GM12878 (cell line): ENCODE data around the gene GSG1L. TPM values are rescaled to one million over a fixed set of nuclear protein-coding genes. Genes with fewer than 3 reads are reported as not detected.

ENCODE experiments used
- FOS ChIP-seq: IDR thresholded peaks from 3 replicates; pipeline ENCODE4 v1.6.1; 2011; ENCODE audit warnings: borderline replicate concordance; ENCODE audit not compliant: insufficient read length; ENCODE audit errors: extremely low read depth
- SUZ12 ChIP-seq: fragments of 200-600 bp; sonication (generic); IDR thresholded peaks from one replicate; pipeline ENCODE4 v1.6.1; 2018; ENCODE audit warnings: antibody characterized with exemption, mild to moderate bottlenecking; ENCODE audit not compliant: unreplicated experiment
- ZNF207 ChIP-seq: fragments of 450-650 bp; IDR thresholded peaks from 2 replicates; pipeline ENCODE4 v1.6.1; 2014; ENCODE audit warnings: antibody characterized with exemption, mild to moderate bottlenecking, borderline replicate concordance
- polyA plus RNA-seq, 11 experiments: library from polyadenylated mRNA; depleted of rRNA in 4 of 11; unstranded in 6 of 11; stranded (reverse) in 5 of 11; fragments of >200 nt; fragmentation: Nextera tagmentation in 4 of 11; fragmentation: Illumina TruSeq in 1 of 11; extraction: Ambion mirVana in 4 of 11; extraction: Trizol in 1 of 11; gene quantifications; 1 replicate in 1 of 11; 2 replicates in 10 of 11; pipeline versions ENCODE4 v1.2.1 to v1.2.3, GENCODE V29; 2011 to 2016; ENCODE audit warnings: inconsistent platforms in 2 of 11, missing spikeins in 2 of 11, low read depth in 1 of 11
- total RNA-seq, 4 experiments: library from RNA; depleted of rRNA in 3 of 4; stranded (reverse); fragments of >200 nt in 3 of 4; fragmentation: Illumina TruSeq in 1 of 4; extraction: Trizol in 1 of 4; gene quantifications; 2 replicates each; pipeline versions ENCODE4 v1.2.1 to v1.2.3, GENCODE V29; 2013 to 2021
- TF ChIP-seq, protein P1 (sequence below): fragments of 450-650 bp; IDR thresholded peaks from 2 replicates; pipeline ENCODE4 v1.6.1; 2018; ENCODE audit warnings: mild to moderate bottlenecking, low read depth, moderate library complexity; ENCODE audit not compliant: partially characterized antibody
- TF ChIP-seq, protein P2 (sequence below): IDR thresholded peaks from 2 replicates; pipeline ENCODE4 v1.6.1; 2011; ENCODE audit warnings: mild to moderate bottlenecking, low read depth, low read length, moderate library complexity; ENCODE audit not compliant: insufficient replicate concordance
- TF ChIP-seq, protein P3 (sequence below): fragments of 450-650 bp; IDR thresholded peaks from 2 replicates; pipeline ENCODE4 v1.6.1; 2016; ENCODE audit warnings: mild to moderate bottlenecking, moderate library complexity, borderline replicate concordance
- TF ChIP-seq, protein P4 (sequence below): fragments of 450-650 bp; IDR thresholded peaks from 2 replicates; pipeline ENCODE4 v1.6.1; 2014; ENCODE audit warnings: mild to moderate bottlenecking

GSG1L gene
- total and polyA plus RNA-seq, 10 of the 15 experiments (the other 5 are each of a cell fraction or from before 2014, with no cell fraction given): not detected

DNA sequence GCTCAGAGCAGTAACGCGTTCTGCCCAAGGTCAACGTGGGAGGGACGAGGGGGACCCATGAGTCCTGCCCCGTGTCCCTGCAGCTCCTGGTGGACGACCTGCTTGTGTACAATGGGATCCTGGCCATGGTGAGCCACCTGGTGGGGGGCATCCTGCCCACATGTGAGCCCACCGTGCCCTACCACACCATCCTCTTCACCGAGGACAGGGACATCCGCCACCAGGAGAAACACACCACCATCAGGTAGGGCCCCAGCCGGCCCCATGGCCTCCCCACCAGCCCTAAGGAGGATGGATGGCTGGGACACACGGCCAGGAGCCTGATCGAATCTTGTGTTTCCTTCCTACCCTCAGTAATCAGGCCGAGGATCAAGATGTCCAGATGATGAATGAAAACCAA lies 286.0 kb downstream of the GSG1L start (continued):
- TF ChIP-seq, protein P1, sequence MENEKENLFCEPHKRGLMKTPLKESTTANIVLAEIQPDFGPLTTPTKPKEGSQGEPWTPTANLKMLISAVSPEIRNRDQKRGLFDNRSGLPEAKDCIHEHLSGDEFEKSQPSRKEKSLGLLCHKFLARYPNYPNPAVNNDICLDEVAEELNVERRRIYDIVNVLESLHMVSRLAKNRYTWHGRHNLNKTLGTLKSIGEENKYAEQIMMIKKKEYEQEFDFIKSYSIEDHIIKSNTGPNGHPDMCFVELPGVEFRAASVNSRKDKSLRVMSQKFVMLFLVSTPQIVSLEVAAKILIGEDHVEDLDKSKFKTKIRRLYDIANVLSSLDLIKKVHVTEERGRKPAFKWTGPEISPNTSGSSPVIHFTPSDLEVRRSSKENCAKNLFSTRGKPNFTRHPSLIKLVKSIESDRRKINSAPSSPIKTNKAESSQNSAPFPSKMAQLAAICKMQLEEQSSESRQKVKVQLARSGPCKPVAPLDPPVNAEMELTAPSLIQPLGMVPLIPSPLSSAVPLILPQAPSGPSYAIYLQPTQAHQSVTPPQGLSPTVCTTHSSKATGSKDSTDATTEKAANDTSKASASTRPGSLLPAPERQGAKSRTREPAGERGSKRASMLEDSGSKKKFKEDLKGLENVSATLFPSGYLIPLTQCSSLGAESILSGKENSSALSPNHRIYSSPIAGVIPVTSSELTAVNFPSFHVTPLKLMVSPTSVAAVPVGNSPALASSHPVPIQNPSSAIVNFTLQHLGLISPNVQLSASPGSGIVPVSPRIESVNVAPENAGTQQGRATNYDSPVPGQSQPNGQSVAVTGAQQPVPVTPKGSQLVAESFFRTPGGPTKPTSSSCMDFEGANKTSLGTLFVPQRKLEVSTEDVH: no peak
- TF ChIP-seq SUZ12 (no peak), FOS (no peak), ZNF207 (no peak)
- TF ChIP-seq, protein P2, sequence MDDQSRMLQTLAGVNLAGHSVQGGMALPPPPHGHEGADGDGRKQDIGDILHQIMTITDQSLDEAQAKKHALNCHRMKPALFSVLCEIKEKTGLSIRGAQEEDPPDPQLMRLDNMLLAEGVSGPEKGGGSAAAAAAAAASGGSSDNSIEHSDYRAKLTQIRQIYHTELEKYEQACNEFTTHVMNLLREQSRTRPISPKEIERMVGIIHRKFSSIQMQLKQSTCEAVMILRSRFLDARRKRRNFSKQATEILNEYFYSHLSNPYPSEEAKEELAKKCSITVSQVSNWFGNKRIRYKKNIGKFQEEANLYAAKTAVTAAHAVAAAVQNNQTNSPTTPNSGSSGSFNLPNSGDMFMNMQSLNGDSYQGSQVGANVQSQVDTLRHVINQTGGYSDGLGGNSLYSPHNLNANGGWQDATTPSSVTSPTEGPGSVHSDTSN: no peak
- TF ChIP-seq, protein P3, sequence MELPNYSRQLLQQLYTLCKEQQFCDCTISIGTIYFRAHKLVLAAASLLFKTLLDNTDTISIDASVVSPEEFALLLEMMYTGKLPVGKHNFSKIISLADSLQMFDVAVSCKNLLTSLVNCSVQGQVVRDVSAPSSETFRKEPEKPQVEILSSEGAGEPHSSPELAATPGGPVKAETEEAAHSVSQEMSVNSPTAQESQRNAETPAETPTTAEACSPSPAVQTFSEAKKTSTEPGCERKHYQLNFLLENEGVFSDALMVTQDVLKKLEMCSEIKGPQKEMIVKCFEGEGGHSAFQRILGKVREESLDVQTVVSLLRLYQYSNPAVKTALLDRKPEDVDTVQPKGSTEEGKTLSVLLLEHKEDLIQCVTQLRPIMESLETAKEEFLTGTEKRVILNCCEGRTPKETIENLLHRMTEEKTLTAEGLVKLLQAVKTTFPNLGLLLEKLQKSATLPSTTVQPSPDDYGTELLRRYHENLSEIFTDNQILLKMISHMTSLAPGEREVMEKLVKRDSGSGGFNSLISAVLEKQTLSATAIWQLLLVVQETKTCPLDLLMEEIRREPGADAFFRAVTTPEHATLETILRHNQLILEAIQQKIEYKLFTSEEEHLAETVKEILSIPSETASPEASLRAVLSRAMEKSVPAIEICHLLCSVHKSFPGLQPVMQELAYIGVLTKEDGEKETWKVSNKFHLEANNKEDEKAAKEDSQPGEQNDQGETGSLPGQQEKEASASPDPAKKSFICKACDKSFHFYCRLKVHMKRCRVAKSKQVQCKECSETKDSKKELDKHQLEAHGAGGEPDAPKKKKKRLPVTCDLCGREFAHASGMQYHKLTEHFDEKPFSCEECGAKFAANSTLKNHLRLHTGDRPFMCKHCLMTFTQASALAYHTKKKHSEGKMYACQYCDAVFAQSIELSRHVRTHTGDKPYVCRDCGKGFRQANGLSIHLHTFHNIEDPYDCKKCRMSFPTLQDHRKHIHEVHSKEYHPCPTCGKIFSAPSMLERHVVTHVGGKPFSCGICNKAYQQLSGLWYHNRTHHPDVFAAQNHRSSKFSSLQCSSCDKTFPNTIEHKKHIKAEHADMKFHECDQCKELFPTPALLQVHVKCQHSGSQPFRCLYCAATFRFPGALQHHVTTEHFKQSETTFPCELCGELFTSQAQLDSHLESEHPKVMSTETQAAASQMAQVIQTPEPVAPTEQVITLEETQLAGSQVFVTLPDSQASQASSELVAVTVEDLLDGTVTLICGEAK: no peak
- TF ChIP-seq, protein P4, sequence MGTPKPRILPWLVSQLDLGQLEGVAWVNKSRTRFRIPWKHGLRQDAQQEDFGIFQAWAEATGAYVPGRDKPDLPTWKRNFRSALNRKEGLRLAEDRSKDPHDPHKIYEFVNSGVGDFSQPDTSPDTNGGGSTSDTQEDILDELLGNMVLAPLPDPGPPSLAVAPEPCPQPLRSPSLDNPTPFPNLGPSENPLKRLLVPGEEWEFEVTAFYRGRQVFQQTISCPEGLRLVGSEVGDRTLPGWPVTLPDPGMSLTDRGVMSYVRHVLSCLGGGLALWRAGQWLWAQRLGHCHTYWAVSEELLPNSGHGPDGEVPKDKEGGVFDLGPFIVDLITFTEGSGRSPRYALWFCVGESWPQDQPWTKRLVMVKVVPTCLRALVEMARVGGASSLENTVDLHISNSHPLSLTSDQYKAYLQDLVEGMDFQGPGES: no peak
